GM10266 (cell line): ENCODE measurements around the gene MRPS34.

Experiments
- DNase-seq: peaks from one replicate; pipeline ENCODE4 v3.0.0; 2012; ENCODE audit errors: extremely low spot score
- TF ChIP-seq, protein P1 (sequence below): IDR thresholded peaks from 2 replicates; pipeline ENCODE4 v1.5.1; 2012; ENCODE audit warnings: mild to moderate bottlenecking, low read depth; ENCODE audit not compliant: control insufficient read depth, insufficient read depth; ENCODE audit errors: missing control alignments

MRPS34 gene

GRCh38 chr16:1772908-1773702, at the start of gene MRPS34:
TSS of gene MRPS34 (minus strand) at chr16:1773134. CDS start at chr16:1773119, 15 bp downstream.
- DNase-seq: peak; percentile 93
- TF ChIP-seq, protein P1, sequence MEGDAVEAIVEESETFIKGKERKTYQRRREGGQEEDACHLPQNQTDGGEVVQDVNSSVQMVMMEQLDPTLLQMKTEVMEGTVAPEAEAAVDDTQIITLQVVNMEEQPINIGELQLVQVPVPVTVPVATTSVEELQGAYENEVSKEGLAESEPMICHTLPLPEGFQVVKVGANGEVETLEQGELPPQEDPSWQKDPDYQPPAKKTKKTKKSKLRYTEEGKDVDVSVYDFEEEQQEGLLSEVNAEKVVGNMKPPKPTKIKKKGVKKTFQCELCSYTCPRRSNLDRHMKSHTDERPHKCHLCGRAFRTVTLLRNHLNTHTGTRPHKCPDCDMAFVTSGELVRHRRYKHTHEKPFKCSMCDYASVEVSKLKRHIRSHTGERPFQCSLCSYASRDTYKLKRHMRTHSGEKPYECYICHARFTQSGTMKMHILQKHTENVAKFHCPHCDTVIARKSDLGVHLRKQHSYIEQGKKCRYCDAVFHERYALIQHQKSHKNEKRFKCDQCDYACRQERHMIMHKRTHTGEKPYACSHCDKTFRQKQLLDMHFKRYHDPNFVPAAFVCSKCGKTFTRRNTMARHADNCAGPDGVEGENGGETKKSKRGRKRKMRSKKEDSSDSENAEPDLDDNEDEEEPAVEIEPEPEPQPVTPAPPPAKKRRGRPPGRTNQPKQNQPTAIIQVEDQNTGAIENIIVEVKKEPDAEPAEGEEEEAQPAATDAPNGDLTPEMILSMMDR: peak; percentile 94

DNA sequence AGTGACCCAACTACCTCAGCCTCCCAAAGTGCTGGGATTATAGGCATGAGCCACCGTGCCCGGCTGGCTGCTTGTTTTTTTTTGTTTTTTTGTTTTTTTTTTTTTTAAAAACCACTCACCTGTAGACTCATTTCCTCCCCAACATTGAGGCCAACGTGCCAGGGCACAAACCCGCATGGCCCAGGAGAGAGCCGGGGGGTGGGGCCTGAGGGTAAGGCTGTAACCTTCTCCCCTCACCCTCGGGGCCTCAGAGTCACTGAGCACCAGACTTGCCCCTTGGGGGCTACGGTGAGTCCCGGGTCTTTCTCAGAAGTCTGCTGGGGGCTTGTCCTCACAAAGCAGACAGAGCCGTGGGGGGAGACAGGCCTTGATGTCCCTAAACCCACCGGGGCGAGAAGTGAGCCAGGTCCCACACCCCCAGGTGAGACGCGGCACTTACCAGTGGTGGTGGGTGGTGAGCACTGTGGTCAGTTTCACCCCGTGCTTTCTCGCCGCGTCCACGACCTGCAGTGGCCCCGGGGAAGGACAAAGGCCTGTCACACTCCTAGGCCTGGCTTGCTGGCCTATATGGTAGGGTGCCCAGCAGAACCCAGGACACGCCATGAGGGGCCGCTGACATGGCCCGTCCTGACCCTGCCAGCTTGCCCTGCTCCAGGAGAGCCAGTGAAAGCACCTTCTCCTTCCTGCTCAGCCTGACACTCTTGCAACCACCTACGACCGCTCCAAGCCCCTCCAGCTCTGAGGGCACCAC, 49.1 kb upstream of the MRPS34 start:
- TF ChIP-seq, protein P1: no peak
- no peak for DNase-seq

- TF ChIP-seq, protein P1: no peak
- no peak for DNase-seq
These were observed 48.0 kb upstream of the MRPS34 start for GRCh38 chr16:1820946-1821290.

- TF ChIP-seq, protein P1: no peak
- DNase-seq: no peak
These were observed 47.4 kb upstream of the MRPS34 start for GRCh38 chr16:1820096-1820945.

GRCh38 chr16:1819611-1820010, 46.7 kb upstream of the MRPS34 start:
- no peak for DNase-seq
- TF ChIP-seq, protein P1: no peak

DNA sequence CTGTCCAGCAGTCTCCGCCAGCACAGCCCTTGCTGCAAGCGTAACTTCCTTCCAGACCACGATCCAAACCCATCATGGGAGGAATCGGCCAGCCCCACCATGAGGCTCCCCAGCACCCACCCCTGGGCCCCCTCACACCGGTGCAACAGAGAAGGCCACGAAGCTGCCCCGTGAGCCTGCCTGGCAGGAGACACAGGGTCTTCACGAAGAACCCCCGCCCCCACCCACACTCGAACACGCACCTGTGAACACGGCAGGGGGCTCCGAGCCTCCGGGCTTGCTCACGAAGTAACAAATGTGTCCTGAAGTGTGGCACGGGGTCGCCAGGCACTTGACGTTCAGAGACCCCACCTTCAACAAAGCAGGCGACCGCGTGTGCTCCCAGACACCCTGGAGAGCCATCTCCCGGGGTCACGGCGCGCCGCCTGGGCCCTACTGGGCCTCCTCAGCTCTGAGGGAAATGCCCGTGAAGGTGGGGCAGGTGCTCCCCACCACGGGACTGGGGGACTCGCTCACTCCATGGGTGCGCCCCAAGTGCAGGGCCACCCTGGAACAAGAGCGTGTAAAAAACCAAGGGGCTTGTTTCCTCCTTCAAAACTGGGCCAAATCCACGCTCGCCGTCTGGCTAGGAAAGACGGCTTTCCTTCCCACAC, 46.1 kb upstream of the MRPS34 start:
- TF ChIP-seq, protein P1: no peak
- DNase-seq: no peak
